ENCODE results near the gene ATP8B3.

The ATP8B3 gene

DNA sequence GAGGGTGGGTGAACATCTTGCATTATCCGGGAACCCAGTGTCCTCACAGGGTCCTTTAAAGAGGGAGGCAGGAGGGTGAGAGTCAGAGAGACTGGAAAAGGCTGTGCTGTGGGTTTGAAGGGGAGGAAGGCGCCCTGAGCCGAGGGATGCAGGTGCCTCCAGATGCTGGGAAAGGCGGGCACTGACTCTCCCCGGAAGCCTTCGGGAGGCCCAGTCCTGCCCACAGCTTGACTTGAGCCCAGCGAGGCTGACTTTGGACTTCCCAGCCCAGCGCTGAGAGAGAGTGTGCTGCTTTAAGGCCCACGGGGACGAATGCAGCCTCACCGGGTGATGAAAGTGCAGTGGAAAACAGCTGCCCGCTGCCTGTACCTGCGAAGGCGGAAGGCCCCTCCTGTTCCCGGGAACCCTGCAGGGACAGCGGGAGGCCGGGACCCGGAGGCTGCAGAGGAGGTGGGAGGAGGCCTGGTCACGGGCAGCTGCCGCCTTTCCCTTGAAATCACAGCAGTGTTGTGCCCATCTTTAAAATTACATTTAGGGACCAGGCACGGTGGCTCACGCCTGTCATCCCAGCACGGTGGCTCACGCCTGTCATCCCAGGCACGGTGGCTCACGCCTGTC lies 20.1 kb upstream of the ATP8B3 start:
- no peak for DNase-seq (ENCODE audit: low read depth)

DNA sequence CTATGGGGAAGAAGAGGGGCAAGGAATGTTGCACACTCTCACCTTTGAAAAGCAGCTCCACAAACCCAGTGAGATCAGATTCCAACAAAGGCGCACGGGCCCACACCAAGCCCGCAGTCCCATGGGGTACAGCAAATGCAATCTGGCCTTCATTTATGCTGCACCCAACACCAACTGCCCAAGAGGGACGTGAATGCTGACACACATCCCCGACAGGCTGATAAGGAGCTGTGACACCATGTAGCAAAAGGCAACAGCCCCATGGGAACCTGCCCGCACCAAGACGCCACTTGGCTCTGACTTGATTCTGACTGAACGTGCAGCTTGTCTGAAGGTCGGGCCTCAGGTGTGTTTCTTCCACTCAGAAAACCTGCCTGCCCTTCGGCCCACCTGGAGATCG lies 18.9 kb upstream of the ATP8B3 start:
- DNase-seq (ENCODE audit: low read depth): no peak

DNA sequence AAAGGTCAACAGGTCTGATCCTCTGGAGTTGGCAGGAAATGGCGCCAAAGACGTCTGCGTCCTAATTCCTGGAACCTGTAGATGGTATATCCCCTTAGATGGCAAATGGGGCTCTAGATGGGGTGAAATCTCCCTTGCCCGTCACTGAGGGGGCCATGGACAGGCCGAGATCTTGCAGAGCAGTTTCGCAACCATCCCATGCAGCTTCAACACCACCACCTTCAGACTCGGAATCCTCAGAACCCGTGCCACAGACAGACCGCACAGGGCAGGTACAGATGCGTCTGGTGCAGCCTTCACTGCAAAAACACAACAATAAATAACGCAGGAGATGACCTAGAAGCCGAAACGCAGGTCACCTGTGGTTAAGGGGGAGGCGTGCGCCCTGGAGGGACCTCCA lies 18.5 kb upstream of the ATP8B3 start:
- DNase-seq (ENCODE audit: low read depth): no peak

DNA sequence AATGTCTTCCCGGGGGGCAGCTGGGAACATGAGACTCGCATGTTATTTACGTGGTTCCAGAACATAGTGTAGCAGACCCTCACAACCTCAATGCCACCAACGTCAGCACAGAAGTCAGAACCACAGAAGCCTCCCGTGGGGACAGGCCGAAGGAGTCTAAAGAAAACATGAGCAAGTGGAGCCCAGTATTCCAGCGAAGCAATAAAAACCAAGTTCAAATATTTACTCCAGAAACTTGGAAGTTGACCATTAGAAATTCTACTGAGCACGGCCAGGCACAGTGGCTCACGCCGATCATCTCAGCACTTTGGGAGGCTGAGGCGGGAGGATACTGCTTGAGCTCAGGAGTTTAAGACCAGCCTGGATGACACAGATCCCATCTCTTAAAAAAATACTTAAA lies 17.9 kb upstream of the ATP8B3 start:
- no peak for DNase-seq (ENCODE audit: low read depth)

DNA sequence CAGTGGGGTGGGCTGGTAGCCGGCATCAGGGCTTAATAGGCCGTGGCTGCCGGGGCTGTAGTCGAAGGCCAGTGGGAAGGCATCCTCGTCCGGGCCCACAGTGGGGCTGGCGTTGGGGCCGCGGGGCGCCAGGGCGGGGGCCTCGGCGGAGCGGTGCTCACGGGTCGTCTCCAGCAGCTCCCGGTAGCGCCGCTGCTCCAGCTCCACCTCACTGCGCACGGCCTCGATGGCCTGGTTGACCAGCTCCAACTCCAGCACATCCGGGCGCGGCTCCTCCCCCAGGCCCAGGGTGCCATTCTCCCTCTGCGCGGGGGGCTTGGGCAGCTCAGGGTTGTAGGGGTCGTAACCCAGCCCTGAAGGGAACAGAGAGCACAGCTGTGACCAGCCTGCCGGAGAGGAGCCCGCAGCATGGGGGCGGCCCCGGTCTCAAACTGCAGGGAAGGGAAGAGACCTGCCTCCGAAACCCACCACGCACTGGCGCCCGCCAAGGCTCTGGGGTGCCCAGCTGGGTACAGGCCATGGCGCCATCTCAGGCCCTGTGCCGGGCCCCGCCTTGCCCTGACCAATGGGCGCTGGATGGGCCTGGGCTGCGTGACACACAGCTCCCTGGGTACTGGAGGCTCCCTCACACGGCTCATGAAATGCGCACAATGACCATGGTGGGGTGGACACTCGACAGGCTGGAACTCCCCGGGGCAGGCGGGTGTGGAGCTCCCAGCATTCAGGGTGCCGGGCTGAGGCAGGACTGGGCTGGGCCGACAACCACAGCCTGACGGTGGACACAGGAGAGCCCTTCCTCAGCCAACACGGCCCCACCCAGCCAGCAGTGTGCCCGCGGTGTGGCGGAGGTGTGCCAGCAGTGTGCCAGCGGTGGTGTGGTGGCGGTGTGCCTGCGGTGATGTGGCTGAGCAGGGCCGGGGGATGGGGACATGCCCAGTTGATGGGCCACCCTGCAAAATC lies 16.5 kb upstream of the ATP8B3 start:
- no peak for DNase-seq (ENCODE audit: low read depth)

DNA sequence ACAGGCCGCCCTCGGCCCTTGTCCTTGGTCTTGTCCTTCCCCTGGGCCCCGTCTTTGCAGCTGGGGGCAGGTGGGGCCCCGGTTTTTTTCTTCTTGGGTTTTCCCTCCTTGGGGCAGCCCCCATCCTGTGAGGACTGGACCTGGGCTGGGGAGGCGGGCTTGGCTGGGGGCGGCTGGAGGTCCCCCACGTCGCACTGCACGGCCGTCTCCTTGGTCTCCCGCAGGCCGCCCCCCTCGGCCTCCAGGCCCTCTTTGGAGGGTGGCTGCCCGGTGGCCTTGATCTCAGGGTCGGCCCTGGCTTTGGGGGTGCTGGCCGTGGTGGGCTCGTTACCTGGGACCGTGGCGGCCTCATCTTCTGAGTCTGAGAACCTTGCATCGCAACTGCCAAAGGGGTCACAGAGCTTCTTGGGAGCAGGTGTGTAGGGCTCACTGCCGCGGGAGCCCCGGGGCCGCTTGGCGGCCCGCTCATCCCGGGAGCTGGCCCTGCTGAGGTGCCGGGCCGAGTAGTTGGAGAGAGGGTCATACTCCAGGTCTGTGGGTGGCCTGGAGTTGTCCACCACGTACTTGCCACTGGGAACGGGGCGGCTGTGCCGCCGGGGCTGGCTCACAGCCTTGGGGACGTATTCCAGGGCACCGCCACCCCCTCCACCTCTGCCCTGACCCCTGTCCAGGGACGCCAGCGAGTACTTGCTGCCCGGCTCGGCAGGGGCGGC lies 15.6 kb upstream of the ATP8B3 start:
- DNase-seq (ENCODE audit: low read depth): no peak

DNA sequence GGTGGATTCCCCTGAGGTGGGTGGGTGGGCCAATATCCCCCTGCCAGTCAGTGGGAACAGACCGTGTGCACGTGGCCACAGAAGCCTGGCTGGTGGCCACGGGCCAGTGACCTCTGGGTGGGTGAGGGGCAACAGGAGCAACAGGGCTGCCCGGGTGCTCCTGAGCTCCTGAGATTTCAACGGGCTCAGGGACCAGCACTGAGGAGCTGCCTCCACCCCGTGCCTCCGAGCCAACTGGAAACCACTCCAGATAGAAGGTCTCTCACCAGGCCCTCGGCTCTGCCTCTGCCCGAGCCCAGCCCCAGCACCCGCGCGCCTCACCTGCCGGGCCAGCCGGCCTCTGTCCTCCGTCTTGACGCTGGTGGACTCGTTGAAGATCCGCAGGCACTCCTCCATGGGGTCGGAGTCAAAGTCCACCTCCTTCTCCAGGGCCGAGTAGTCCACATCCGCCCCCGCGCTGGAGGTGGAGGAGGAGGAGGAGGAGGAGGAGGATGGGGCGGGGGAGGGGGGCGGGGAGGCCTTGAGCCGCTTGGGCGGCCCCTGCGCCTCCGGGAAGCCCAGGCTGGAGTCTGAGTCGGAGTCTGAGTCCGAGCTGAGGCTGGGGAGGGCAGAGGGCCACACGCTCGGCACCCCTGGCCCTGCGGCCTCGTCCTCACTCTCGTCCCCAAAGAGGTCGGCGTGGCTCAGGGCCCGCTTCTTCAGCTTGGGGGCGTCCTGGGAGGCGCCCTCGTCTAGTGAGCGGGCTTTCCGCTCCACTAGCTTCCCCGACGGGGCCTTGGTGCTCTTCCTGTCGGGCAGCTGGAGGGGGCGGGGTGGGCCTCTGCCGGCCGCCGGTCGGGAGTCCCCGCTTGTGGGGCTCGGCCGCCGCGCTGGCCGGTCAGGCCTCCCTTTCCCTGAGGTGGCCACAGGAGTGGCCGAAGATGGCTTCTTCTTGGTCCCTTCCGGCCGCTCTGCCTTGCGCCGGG lies 14.8 kb upstream of the ATP8B3 start:
- DNase-seq (ENCODE audit: low read depth): peak; percentile 57

DNA sequence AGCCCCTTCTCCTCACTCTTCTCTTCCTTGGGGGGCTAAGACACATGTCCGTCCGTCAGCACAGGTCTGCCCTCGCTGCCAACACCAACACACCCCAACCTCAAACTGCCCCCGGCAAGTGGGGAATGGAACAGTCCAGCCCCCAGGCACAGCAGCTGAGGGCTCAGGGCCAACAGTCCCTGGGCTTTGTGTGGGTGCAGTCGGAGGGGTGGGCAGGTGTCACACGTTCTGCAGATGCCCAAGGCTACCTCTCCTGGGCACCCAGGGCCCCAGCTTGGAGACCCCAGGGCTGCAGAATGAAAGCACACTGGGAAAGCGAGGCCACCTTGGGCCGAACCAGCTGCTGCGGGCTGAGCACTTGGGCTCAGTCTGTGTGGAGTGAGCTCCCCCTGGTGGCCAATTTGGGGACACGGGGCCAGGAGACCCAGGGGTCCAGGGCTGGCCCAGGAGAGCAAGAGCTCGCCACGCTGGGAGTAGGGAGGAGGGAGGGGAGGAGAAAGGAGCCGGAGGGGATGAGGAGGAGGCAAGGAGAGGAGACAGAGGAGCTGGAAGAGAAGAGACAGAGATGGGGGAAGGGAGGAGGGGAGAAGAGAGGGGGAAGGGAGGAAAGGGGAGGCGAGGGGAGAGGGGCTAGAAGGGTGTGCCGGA lies 14.0 kb upstream of the ATP8B3 start:
- DNase-seq (ENCODE audit: low read depth): peak; percentile 54

DNA sequence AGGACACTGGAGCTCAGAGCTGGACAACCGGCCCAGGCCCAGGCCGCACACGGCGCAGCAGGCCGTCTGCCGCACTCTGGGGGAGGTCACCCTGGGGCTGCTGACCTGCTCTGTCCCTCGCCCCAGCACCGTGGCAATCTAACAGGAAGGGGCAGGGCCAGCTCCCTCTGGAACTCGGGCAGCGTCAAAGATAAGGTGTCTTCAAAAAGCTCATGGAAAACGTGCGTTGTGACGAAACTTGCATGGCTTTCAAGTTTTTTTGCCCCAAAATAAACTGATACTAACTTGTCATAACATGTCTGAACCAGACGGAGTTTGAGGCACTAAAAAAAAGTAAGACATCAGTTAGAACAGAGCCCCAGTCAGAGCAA lies 12.2 kb upstream of the ATP8B3 start:
- DNase-seq (ENCODE audit: low read depth): no peak

DNA sequence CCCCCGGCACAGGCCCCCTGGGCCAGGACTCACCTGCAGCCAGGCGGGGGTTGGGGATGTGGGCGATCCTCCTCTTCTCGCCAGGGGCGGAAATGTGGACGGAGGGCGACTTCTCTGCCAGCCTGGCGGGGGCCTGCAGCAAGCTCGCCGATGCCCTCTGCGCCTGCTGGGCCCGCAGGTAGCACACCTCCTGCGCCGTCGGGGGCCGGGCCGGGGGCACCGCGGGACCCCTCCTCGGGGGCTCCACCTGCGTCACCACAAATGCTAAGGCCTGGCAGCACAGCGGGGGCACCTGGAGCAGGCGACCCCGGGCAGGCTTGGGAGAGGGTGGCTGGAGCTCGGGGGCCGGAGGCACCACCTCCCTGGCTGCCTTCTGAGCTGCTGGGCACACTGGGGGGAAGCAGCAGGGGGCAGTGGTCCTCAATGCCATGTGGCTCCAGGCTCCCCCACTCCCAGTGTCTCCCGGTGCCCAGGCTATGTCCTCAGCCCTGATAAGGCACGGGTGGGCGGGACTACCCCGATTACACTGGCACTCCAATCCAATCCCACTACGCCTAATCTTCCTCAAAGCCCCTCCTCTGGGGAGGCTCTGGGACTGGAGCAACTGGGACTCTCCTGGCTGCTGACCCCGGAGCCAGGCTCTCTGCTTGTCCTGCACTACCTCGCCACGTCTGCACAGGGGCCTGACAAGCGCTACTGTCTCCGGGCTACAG lies 11.6 kb upstream of the ATP8B3 start:
- no peak for DNase-seq (ENCODE audit: low read depth)

DNA sequence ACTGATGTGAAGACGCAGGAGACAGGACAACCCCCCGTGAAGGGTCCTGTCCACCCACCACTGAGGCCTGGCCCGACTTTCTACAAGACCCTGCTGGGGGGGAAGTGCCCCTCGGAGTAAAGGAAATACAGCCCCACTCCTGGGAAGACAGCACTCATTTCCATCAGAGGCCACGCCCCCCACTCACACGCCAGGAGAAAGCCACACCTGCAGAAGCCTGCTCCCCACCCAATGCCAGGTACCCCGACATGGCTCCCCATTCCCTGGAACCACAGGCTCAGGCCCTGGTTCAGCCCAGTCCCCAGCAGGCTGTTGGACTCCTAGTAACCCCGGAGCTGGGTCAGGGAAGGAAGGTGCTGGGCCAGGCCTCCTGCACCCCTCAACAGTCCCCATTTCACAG lies 10.9 kb upstream of the ATP8B3 start:
- DNase-seq (ENCODE audit: low read depth): no peak

DNA sequence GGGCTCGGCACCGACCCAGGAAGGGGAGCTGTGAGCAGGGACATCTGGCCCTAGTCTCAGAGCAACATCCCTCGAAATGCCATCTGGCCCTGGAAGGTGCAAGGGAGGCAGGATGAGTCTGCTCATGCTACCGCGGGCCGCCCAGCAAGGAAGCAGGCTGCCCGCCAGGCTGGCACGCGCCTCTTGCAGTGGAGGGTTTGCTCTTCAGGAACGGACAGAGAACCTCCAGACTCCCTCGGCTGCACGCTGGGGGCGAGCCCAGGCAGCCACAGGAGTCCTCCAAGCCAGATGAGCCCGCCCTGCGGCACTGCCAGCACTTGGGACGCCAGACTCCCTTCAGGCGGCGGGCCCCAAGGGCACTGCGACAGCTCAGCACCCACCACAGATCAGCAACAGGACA lies 10.1 kb upstream of the ATP8B3 start:
- no peak for DNase-seq (ENCODE audit: low read depth)

DNA sequence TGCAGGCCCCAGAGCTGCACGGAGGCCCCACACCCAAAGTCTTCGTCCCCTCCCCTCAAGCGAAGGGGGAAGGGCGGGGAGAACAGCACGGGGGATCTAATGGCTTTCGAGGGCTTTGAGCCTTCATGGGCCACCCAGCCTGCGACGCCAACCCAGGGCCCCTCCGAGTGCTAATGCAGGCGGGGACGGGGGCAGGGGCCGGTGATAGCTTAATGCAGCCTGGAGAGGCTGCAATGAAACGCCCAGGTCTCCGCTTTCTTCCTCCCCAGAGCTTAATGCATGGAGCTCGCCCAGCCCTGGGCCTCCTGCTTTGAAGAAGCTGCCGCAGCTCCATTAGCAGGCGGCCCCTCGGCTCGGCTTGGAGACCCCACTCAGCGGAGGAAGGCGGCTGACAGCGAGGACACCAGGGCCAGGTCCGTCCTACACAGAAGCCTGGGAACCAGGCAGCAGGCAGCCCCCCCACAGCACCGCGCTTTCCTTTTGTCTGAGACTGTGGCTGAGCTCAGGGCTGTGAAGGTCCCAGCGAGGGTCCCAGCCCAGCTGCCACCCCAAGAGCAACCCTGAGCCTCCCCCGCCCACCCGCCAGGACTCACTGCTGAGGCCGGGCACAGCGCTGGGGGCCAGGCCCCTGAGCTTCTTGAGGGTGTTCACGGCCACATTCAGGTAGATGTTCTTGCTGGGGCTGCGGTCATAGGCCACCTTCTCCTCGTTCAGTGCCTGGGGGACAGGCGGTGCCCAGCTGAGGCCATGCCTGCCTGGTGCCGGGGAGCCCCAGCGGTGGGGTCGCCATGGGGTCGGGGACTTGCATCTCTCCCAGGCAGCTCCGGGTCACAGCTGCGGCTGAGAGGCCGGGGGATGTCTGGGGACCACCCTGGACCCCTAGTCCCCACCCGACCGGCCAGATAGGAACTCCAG lies 7.5 kb upstream of the ATP8B3 start:
- DNase-seq (ENCODE audit: low read depth): no peak

DNA sequence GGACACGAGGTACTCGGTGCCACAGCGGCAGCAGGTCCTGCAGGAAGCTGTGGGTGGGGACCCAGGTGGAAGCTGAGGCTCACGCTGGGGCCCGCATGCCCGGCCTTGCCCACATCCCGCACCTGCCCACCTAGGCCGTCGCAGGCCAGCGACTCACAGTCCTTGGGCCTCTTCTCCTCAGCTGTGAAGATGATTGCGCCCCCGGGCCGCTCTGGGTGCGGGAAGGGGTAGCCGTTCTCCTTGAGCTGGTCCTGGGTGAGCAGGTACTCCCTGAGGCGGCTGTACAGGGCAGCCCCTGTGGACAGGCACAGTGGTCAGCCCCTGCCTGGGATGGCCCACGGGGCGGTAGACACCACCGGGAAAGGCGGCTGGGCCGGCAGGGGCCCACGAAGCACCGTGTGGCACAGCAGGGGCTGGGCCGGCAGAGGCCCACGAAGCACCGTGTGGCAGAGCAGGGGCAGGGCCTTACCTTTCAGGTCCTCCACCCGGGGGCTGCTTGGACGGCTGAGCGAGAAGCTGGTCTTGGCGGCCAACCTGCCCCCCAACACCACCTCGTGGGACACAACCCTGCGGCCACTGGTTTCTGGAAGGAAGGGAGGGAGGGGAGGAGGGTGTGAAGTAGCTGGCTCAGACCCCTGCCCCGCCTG lies 6.6 kb upstream of the ATP8B3 start:
- no peak for DNase-seq (ENCODE audit: low read depth)

DNA sequence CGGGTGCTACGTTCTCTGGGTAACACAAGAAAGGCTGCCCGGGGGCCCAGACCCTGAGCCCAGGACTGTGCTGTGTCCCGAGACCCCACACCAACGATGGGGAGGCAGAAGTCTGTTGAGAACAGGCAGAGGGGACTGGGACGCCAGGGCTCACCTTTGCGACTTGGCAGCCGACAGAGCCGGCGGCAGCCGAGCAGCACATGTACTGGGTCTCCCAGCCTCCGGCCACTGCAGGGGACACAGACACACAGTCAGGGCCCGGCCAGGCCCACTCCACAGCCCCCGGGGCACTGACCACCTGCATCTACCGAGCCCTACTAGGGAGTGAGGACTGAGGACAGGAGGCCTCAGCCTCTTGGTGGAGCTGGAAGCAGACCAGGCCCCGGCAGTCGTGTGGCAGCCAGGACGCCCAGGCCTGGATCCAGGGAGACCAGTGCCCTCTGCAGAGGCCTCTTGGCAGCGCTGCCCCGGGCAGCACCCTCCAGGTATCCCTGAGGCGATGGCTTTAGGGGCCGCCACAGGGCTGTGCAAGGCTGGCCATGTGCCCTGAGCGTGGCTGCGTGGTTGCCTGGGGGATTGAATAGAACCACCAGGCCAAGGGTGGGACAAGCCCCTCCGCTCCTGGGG lies 5.6 kb upstream of the ATP8B3 start:
- no peak for DNase-seq (ENCODE audit: low read depth)

DNA sequence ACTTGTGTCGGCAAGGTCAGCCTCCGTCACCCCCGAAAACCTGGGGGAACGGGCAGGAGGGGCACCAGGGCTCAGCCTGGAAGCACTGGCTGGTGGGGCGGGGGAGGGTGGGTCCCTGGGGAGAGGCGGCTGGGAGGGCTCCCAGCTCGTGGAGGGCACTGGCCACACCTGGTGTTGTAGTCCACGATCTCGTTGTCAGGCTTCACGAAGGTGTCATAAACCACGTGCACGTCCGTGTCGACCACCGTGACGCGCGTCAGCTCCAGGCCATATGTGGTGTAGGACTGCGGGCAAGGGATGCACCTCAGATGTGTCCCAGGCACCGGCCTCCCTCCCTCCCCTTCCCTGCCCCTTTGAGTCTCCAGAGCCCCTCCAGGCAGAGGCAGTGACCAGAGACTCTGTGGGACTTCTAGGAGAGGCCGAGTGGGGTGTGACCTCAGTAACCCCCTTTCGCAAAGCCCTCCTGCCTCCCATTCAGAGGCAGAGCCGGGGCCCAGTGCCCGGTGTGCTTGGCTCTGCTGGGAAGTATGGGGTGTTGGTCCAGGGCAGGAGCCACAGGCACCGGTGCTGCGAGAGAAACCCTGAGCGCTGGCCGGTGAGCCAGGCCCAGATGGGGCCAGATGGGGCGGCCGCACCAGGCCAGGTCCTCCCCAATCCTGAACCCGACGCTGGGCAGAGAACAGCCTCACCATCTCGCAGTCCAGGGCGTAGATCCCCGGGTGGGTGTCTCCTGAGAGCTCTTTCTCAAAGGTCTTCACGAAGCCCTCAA lies 4.6 kb upstream of the ATP8B3 start:
- no peak for DNase-seq (ENCODE audit: low read depth)

DNA sequence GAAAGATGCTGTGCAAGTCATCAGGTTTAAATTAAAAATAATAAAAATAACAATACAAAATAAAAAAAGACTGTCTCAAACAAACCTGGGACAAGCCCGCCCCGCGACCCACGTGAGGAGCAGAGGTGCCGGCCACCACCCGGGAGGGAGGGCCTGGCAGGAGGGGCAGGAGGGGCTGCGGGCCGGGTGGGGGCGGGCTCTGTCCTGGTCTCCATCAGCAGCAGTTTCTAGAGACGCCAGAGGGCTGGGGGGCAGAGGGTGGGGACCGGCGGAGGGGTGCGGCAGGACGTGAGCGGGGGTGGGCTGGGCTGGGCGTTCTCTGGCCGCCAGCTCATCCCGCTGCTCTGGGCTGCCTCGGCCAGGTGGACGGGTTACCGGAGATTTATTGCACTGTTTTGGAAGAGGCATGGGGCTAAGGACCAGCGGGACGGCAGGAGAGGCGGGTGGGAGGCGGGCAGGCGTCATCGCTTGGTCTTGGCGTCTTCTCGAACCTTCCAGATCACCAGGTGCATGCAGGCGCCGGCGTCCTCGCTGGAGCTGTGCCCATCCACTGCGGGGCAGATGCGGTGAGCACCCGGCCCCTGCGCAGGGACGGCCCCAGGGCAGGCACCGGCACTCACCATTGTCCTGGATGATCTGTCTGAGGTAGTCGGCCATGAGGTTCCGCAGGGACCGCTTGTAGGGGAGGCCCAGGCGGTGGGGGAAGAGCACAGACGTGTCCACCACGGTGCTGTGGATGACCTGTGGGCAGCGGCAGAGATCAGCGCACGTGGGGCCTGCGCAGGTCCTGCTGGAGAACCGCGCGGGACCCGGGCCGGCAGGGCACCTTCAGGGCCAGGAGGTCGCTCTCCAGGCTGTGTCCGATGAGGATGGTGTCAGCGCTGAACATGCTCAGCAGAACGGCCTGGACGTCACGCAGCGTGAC lies 3.8 kb upstream of the ATP8B3 start:
- DNase-seq (ENCODE audit: low read depth): no peak
